Measurements from ENCODE around the gene FAF1. TPM values are rescaled to one million over a fixed set of nuclear protein-coding genes. Genes with fewer than 3 reads are reported as not detected.

FAF1 gene
- total RNA-seq, 4 donors from 2014 or later: 23.8 to 64.6 (median 43.9) TPM

GRCh38 chr1:50497007-50497406 is 463.1 kb downstream of the FAF1 start:
- Histone ChIP-seq H3K36me3 (peaks cover 0 to 63% (median 0%) of the 10 kb centered on the region in 3 donors), H3K27me3 (no peaks in the 10 kb centered on the region), H3K4me1 (peaks cover 0 to 5% (median 0%) of the 10 kb centered on the region in 3 donors), H3K9me3 (peaks cover 0 to 21% (median 8%) of the 10 kb centered on the region in 3 donors), H3K27ac (no peak overlapping the region), H3K4me3 (no peak overlapping the region)
- no peak for TF ChIP-seq POLR2A (IDR thresholded peaks at IDR 0.05)
- no peak for TF ChIP-seq CTCF (IDR thresholded peaks at IDR 0.05)
- no peak for DNase-seq
- 85 to 91% methylated on average over 1 of the region's 1 CpG for WGBS, 2 donors
- intact Hi-C loops (cut with DNase I): no loop called here

GRCh38 chr1:50493710-50494109 is 466.4 kb downstream of the FAF1 start:
- H3K36me3 ChIP-seq: peaks cover 0 to 65% (median 0%) of the 10 kb centered on the region in 3 donors
- H3K9me3 ChIP-seq: peaks cover 0 to 21% (median 8%) of the 10 kb centered on the region in 3 donors
- TF ChIP-seq CTCF (IDR thresholded peaks at IDR 0.05) (no peak), POLR2A (IDR thresholded peaks at IDR 0.05) (no peak)
- no peak for DNase-seq
- peaks cover 0 to 5% (median 0%) of the 10 kb centered on the region in 3 donors for H3K4me1 ChIP-seq
- no peak overlapping the region for H3K4me3 ChIP-seq
- WGBS, 2 donors: 47 to 82% methylated on average over 2 of the region's 2 CpGs
- no peaks in the 10 kb centered on the region for H3K27me3 ChIP-seq
- intact Hi-C loops (cut with DNase I): no loop called here
- no peak overlapping the region for H3K27ac ChIP-seq

DNA sequence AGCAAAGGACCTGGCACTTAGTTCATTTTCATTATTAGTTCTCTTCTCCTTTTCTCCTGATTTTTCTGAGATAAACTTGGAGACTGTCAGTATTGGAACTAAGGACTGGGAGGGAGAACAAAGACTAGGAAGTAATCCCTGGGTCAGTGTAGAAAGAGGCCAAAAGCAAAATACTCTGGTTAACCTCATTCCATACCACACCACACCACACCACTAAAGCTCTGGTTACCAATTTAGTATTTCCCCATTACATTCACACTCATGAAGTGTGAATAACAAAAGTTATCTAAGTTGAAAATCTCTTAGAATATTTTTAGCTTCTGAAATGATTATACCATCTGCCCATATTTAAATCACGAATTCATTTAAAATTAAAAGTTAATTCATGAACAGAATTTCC is 467.9 kb downstream of the FAF1 start:
- Histone ChIP-seq H3K4me1 (peaks cover 0 to 5% (median 0%) of the 10 kb centered on the region in 3 donors), H3K27me3 (no peaks in the 10 kb centered on the region), H3K27ac (no peak overlapping the region), H3K4me3 (no peak overlapping the region), H3K36me3 (peaks cover 0 to 49% (median 0%) of the 10 kb centered on the region in 3 donors), H3K9me3 (peaks cover 0 to 11% (median 7%) of the 10 kb centered on the region in 3 donors)
- DNase-seq: no peak
- TF ChIP-seq POLR2A (IDR thresholded peaks at IDR 0.05) (no peak), CTCF (IDR thresholded peaks at IDR 0.05) (no peak)
- intact Hi-C loops (cut with DNase I): no loop called here
- WGBS, 2 donors: 90 to 91% methylated on average over 1 of the region's 1 CpG

DNA sequence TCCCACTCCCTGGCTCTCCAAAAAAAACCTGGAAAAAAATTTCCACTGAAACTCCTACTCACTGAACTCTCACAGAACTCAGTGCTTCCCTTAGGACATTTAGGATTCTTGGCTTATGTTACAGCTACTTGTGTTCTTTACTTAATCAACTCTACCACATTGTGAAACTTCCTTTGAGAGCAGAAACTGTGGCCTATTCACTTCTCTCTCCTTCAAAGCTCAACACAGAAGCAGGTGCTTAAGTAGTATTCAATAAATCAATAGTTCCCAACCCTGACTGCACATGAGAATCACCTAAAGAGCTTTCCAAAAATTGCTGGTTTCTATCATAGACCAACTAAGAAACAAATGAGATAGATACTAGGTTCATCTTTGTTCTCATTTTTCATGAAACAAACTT is 468.9 kb downstream of the FAF1 start:
- Histone ChIP-seq H3K27ac (no peak overlapping the region), H3K4me1 (peaks cover 0 to 5% (median 0%) of the 10 kb centered on the region in 3 donors), H3K4me3 (no peak overlapping the region), H3K27me3 (no peaks in the 10 kb centered on the region), H3K36me3 (peaks cover 0 to 47% (median 0%) of the 10 kb centered on the region in 3 donors), H3K9me3 (peaks cover 0 to 2% (median 0%) of the 10 kb centered on the region in 3 donors)
- TF ChIP-seq POLR2A (IDR thresholded peaks at IDR 0.05): no peak
- no peak for TF ChIP-seq CTCF (IDR thresholded peaks at IDR 0.05)
- no peak for DNase-seq
- intact Hi-C loops (cut with DNase I): no loop called here

GRCh38 chr1:50490640-50491039 is 469.4 kb downstream of the FAF1 start:
- intact Hi-C loops (cut with DNase I): no loop called here
- WGBS, 2 donors: 77 to 78% methylated on average over 2 of the region's 2 CpGs
- Histone ChIP-seq H3K9me3 (no peaks in the 10 kb centered on the region), H3K4me1 (peaks cover 0 to 5% (median 0%) of the 10 kb centered on the region in 3 donors), H3K4me3 (no peak overlapping the region), H3K36me3 (peaks cover 0 to 45% (median 0%) of the 10 kb centered on the region in 3 donors), H3K27me3 (no peaks in the 10 kb centered on the region), H3K27ac (no peak overlapping the region)
- TF ChIP-seq CTCF (IDR thresholded peaks at IDR 0.05) (no peak), POLR2A (IDR thresholded peaks at IDR 0.05) (no peak)
- DNase-seq: no peak

Data from esophagus squamous epithelium (tissue), 5 donors.